MCF 10A (cell line): ENCODE results near the gene ARMC7. TPM values are rescaled to one million over a fixed set of nuclear protein-coding genes. Genes with fewer than 3 reads are reported as not detected.

Experiments
- BruUV-seq: library from RNA; stranded (reverse); fragments of 400-500 nt; replicated peaks from 2 replicates; lab custom pipeline; 2021; lab: Mats Ljungman, UMichigan
- CTCF ChIA-PET: fragments of 300-600 bp; sonication (Branson Sonifier 250); formaldehyde crosslinking; extraction: SDS; loops from one replicate; lab custom pipeline; 2021; ENCODE audit warnings: antibody characterized with exemption, inconsistent platforms; lab: Yijun Ruan, JAX
- POLR2A ChIA-PET: fragments of 300-600, 350-650 bp; sonication (Branson Sonifier 250); formaldehyde crosslinking; extraction: SDS; loops from one replicate; lab custom pipeline; 2020; ENCODE audit warnings: antibody characterized with exemption, inconsistent platforms; lab: Yijun Ruan, JAX
- DNase-seq: peaks from one replicate; pipeline ENCODE4 v3.0.0-alpha.2; 2018; ENCODE audit not compliant: unreplicated experiment
- H3K27ac Mint-ChIP-seq: one replicate; pipeline ENCODE4 v1.8.0; 2022; ENCODE audit warnings: mild to moderate bottlenecking, low read depth, mixed read lengths; ENCODE audit not compliant: unreplicated experiment
- H3K27me3 Mint-ChIP-seq: one replicate; pipeline ENCODE4 v1.8.0; 2022; ENCODE audit warnings: mixed read lengths; ENCODE audit not compliant: insufficient read depth, unreplicated experiment
- H3K36me3 Mint-ChIP-seq: one replicate; pipeline ENCODE4 v1.8.0; 2022; ENCODE audit warnings: mild to moderate bottlenecking, moderate library complexity, mixed read lengths; ENCODE audit not compliant: insufficient read depth, unreplicated experiment
- H3K4me1 Mint-ChIP-seq: one replicate; pipeline ENCODE4 v1.8.0; 2022; ENCODE audit warnings: mixed read lengths; ENCODE audit not compliant: insufficient read depth, unreplicated experiment
- H3K4me3 Mint-ChIP-seq: one replicate; pipeline ENCODE4 v1.8.0; 2022; ENCODE audit warnings: mild to moderate bottlenecking, moderate library complexity, mixed read lengths; ENCODE audit not compliant: unreplicated experiment
- H3K9me3 Mint-ChIP-seq: one replicate; pipeline ENCODE4 v1.8.0; 2022; ENCODE audit warnings: mixed read lengths; ENCODE audit not compliant: unreplicated experiment
- CTCF ChIP-seq: fragments of 200-600 bp; IDR thresholded peaks from one replicate; pipeline ENCODE4 v1.8.0; 2022; ENCODE audit warnings: antibody characterized with exemption, mild to moderate bottlenecking; ENCODE audit not compliant: unreplicated experiment
- intact Hi-C: fragments of 100-400 bp; cut with micrococcal nuclease; formaldehyde crosslinking; loops from 2 replicates; pipeline ENCODE4 v1.14.1; 2022
- total RNA-seq: library from RNA; stranded (reverse); gene quantifications from 2 replicates; pipeline ENCODE4 v1.2.3, GENCODE V29; 2022

Gene ARMC7
- total RNA-seq, 1 experiment from 2014 or later = 9.3 TPM

GRCh38 chr17:75129576-75129975 is 19.8 kb downstream of the ARMC7 start:
- no peaks in the 10 kb centered on the region for H3K27me3 Mint-ChIP-seq
- no TSS peak for BruUV-seq
- CTCF ChIA-PET = interaction anchor here (0.6 to 8.2 kb wide), 7 partner anchors 11 to 80 kb away, joined by 3 to 100 read pairs (median 4); no protein-coding TSS in a partner anchor
- H3K27ac Mint-ChIP-seq = no peak overlapping the region
- POLR2A ChIA-PET = interaction anchor here (0.6 to 4.4 kb wide), 5 partner anchors 14 to 70 kb away, joined by 3 to 32 read pairs (median 4); partner anchors contain the start of genes ARMC7 and JPT1
- intact Hi-C loops = no loop called here
- H3K9me3 Mint-ChIP-seq = no peaks in the 10 kb centered on the region
- H3K4me1 Mint-ChIP-seq = peaks cover 16% of the 10 kb centered on the region
- H3K36me3 Mint-ChIP-seq = peaks cover 8% of the 10 kb centered on the region
- no peak for DNase-seq
- H3K4me3 Mint-ChIP-seq = no peak overlapping the region
- no peak for TF ChIP-seq CTCF

GRCh38 chr17:75130059-75130631 is 20.4 kb downstream of the ARMC7 start:
- CTCF ChIA-PET = interaction anchor here (0.6 to 8.2 kb wide), 13 partner anchors 10 to 138 kb away, joined by 3 to 100 read pairs (median 3); no protein-coding TSS in a partner anchor
- H3K9me3 Mint-ChIP-seq = no peaks in the 10 kb centered on the region
- no peaks in the 10 kb centered on the region for H3K27me3 Mint-ChIP-seq
- no TSS peak for BruUV-seq
- H3K36me3 Mint-ChIP-seq = peaks cover 8% of the 10 kb centered on the region
- H3K27ac Mint-ChIP-seq = peak overlapping the region; percentile 63
- H3K4me1 Mint-ChIP-seq = peaks cover 10% of the 10 kb centered on the region
- H3K4me3 Mint-ChIP-seq = peak overlapping the region; percentile 84
- no peak for TF ChIP-seq CTCF
- intact Hi-C loops = no loop called here
- no peak for DNase-seq
- POLR2A ChIA-PET = interaction anchor here (0.6 to 4.4 kb wide), 9 partner anchors 14 to 80 kb away, joined by 3 to 32 read pairs (median 5); partner anchors contain the start of genes ARMC7 and JPT1

- peak; percentile 71 for DNase-seq
- Mint-ChIP-seq H3K4me1 (peaks cover 7% of the 10 kb centered on the region), H3K27me3 (no peaks in the 10 kb centered on the region), H3K4me3 (peak overlapping the region; percentile 84), H3K9me3 (no peaks in the 10 kb centered on the region), H3K36me3 (peaks cover 12% of the 10 kb centered on the region), H3K27ac (peak overlapping the region; percentile 63)
- POLR2A ChIA-PET = interaction anchor here (0.6 to 4.4 kb wide), 15 partner anchors 15 to 221 kb away, joined by 3 to 32 read pairs (median 5); partner anchors contain the start of genes ARMC7, JPT1, MRPL58 and NUP85
- CTCF ChIA-PET = interaction anchor here (0.6 to 8.2 kb wide), 14 partner anchors 13 to 148 kb away, joined by 3 to 100 read pairs (median 4); partner anchors contain the start of gene ARMC7
- TF ChIP-seq CTCF = peak; percentile 40
- intact Hi-C loops = loop anchor here (1.0 kb wide), 2 partner anchors 16 to 41 kb away; no protein-coding TSS in a partner anchor
- TSS peak; percentile 56 for BruUV-seq
These were observed 21.0 kb downstream of the ARMC7 start for GRCh38 chr17:75130632-75131277.
